Tibial artery (tissue), 4 donors: ENCODE measurements around the gene LRRC40.
"Not testable (repeated sequence)": the region's sequence is repeated elsewhere in the genome, so short reads cannot be mapped to it uniquely, and the experiment has no call there.

Experiments
- DNase-seq, 2 donors: peaks; one replicate each; pipeline ENCODE4 v3.0.0-alpha.2; 2019
- H3K27ac ChIP-seq, 2 donors: fragments of 200-600 bp; sonication (generic) in 1 of 2; 1 replicate in 1 of 2; 2 replicates in 1 of 2; pipeline ENCODE4 v1.5.1; 2018 to 2019; ENCODE audit warnings: mild to moderate bottlenecking in 1 of 2
- H3K27me3 ChIP-seq, 2 donors: fragments of 200-600 bp; sonication (generic) in 1 of 2; one replicate each; pipeline versions ENCODE4 v1.5.1 to v1.6.0; 2016 to 2019
- H3K36me3 ChIP-seq, 3 donors: fragments of 200-600 bp; sonication (generic) in 2 of 3; one replicate each; pipeline ENCODE4 v1.5.1; 2016 to 2019; ENCODE audit warnings: mild to moderate bottlenecking in 2 of 3
- H3K4me1 ChIP-seq, 4 donors: fragments of 200-600 bp; sonication (generic) in 2 of 4; 1 replicate in 3 of 4; 2 replicates in 1 of 4; pipeline ENCODE4 v1.5.1; 2016 to 2019
- H3K4me3 ChIP-seq, 2 donors: fragments of 200-600 bp; sonication (generic) in 1 of 2; 1 replicate in 1 of 2; 2 replicates in 1 of 2; pipeline ENCODE4 v1.5.1; 2018 to 2019; ENCODE audit warnings: mild to moderate bottlenecking in 2 of 2
- H3K9me3 ChIP-seq, 3 donors: fragments of 200-600 bp; sonication (generic) in 1 of 3; one replicate each; pipeline ENCODE4 v1.5.1; 2016 to 2019
- intact Hi-C: fragments of 100-400 bp; cut with DNase I; formaldehyde crosslinking; loops from one replicate; pipeline ENCODE4 v1.15.0; 2023; ENCODE audit warnings: low total_unique reads
- TF ChIP-seq, protein P1 (sequence below), 2 experiments: fragments of 200-600 bp in 1 of 2; fragments of 450-650 bp in 1 of 2; IDR thresholded peaks; one replicate each; pipeline ENCODE4 v1.5.1; 2017 to 2019; ENCODE audit warnings: antibody characterized with exemption in 2 of 2, mild to moderate bottlenecking in 1 of 2, moderate library complexity in 1 of 2

The LRRC40 gene

GRCh38 chr1:70195342-70195741, 10.0 kb downstream of the LRRC40 start:
- Histone ChIP-seq H3K9me3 (no peaks in the 10 kb centered on the region), H3K4me3 (no peak overlapping the region), H3K36me3 (no peaks in the 10 kb centered on the region), H3K4me1 (no peaks in the 10 kb centered on the region), H3K27me3 (no peaks in the 10 kb centered on the region), H3K27ac (no peak overlapping the region)
- intact Hi-C loops = no loop called here
- DNase-seq = no peak
- TF ChIP-seq, protein P1, sequence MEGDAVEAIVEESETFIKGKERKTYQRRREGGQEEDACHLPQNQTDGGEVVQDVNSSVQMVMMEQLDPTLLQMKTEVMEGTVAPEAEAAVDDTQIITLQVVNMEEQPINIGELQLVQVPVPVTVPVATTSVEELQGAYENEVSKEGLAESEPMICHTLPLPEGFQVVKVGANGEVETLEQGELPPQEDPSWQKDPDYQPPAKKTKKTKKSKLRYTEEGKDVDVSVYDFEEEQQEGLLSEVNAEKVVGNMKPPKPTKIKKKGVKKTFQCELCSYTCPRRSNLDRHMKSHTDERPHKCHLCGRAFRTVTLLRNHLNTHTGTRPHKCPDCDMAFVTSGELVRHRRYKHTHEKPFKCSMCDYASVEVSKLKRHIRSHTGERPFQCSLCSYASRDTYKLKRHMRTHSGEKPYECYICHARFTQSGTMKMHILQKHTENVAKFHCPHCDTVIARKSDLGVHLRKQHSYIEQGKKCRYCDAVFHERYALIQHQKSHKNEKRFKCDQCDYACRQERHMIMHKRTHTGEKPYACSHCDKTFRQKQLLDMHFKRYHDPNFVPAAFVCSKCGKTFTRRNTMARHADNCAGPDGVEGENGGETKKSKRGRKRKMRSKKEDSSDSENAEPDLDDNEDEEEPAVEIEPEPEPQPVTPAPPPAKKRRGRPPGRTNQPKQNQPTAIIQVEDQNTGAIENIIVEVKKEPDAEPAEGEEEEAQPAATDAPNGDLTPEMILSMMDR (IDR thresholded peaks at IDR 0.05) = no peak

DNA sequence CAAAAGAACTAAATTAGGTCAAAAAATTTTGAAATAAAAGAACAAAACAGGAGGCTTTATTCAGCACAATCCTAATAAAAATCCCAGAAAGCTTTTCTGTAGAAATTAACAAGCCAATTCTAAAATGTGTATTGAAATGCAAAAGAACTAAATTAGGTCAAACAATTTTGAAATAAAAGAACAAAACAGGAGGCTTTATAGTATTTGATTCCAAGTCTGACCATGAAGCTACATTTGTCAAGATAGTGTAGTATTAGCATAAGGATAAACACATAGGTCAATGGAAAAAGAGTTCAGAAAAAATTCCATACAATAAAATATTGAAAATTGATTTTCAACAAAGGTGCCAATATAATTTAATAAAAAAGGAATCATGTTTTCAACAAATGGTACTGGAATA, 10.8 kb downstream of the LRRC40 start:
- intact Hi-C loops = no loop called here
- Histone ChIP-seq H3K27ac (no peak overlapping the region), H3K9me3 (no peaks in the 10 kb centered on the region), H3K4me1 (no peaks in the 10 kb centered on the region), H3K36me3 (no peaks in the 10 kb centered on the region), H3K27me3 (no peaks in the 10 kb centered on the region), H3K4me3 (no peak overlapping the region)
- DNase-seq = no peak
- TF ChIP-seq, protein P1 (IDR thresholded peaks at IDR 0.05) = no peak

GRCh38 chr1:70192446-70192845, 12.9 kb downstream of the LRRC40 start:
- H3K4me3 ChIP-seq, H3K9me3 ChIP-seq, intact Hi-C loops, H3K27me3 ChIP-seq, H3K36me3 ChIP-seq, H3K27ac ChIP-seq, DNase-seq, H3K4me1 ChIP-seq: not testable (repeated sequence)

DNA sequence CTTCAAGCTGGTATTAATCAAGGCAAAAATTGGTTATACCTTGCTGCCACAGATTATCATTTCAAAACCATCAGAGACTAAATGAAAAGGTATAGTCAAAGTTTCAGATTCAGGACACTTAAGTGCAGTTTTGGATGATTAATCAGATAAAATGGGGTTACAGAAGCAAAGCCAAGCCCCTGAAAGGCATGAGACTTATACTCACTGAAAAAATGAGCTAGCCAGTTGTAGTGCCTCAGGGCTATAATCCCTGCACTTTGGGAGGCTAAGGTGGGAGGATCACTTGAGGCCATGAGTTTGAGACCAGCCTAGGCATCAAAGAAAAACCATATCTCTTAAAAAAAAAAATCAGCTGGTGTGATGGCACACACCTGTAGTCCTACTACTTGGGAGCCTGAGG, 15.2 kb downstream of the LRRC40 start:
- Histone ChIP-seq H3K4me3 (no peak overlapping the region), H3K4me1 (no peaks in the 10 kb centered on the region), H3K27ac (no peak overlapping the region), H3K27me3 (no peaks in the 10 kb centered on the region), H3K9me3 (no peaks in the 10 kb centered on the region), H3K36me3 (peaks cover 0 to 4% (median 3%) of the 10 kb centered on the region in 3 donors)
- TF ChIP-seq, protein P1 (IDR thresholded peaks at IDR 0.05) = no peak
- intact Hi-C loops = no loop called here
- DNase-seq = no peak

DNA sequence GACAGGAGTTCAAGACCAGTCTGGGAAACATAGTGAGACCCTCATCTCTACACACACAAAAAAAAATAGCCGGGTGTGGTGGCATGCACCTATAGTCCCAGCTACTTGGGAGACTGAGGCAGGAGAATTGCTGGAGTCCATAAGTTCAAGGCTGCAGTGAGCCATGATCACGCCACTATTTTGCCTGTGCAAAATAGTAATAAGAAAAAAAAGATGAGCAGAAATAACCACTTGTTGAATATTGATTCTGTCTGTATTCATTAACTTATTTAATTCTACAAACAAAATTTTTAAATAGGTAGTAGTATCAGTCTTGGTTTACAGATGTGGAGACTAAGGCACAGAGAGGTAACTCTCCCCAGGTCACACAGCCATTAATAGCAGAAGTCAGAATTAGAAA, 16.9 kb downstream of the LRRC40 start:
- Histone ChIP-seq H3K4me1 (no peaks in the 10 kb centered on the region), H3K27ac (no peak overlapping the region), H3K9me3 (no peaks in the 10 kb centered on the region), H3K36me3 (peaks cover 0 to 12% (median 7%) of the 10 kb centered on the region in 3 donors), H3K27me3 (no peaks in the 10 kb centered on the region), H3K4me3 (no peak overlapping the region)
- intact Hi-C loops = no loop called here
- DNase-seq = no peak
- TF ChIP-seq, protein P1 (IDR thresholded peaks at IDR 0.05) = no peak

GRCh38 chr1:70185181-70185580, 20.2 kb downstream of the LRRC40 start:
- peaks cover 0 to 22% (median 14%) of the 10 kb centered on the region in 3 donors for H3K36me3 ChIP-seq

DNA sequence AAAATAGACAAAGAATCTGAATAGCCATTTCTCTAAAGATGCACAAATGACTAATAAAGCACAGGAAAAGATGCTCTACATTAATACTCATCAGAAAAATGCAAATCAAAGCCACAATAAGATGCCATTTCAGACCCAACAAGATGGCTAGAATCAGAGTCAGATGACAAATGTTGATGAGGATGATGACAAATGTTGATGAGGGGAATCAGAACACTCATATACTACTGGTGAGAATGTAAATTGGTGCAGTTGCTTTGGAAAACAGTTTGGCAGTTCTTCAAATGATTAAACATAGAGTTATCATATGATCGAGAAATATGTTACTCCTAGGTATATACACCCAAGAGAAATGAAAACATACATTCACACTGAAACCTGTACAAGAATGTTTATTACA, 33.9 kb downstream of the LRRC40 start:
- Histone ChIP-seq H3K27ac (no peak overlapping the region), H3K36me3 (peaks cover 0 to 23% (median 10%) of the 10 kb centered on the region in 3 donors), H3K9me3 (no peaks in the 10 kb centered on the region), H3K4me3 (no peak overlapping the region), H3K27me3 (no peaks in the 10 kb centered on the region), H3K4me1 (no peaks in the 10 kb centered on the region)
- TF ChIP-seq, protein P1 (IDR thresholded peaks at IDR 0.05) = no peak
- intact Hi-C loops = no loop called here
- no peak for DNase-seq

More at GRCh38 chr1:70185181-70185580, 20.2 kb downstream of the LRRC40 start:
- H3K27ac ChIP-seq, H3K27me3 ChIP-seq, DNase-seq, H3K4me1 ChIP-seq, H3K9me3 ChIP-seq, intact Hi-C loops, H3K4me3 ChIP-seq: not testable (repeated sequence)
